HEK293 (cell line): Measurements from ENCODE around the gene UBQLN1.

Experiments
- ZNF16 ChIP-seq: fragments of 450-650 bp; formaldehyde crosslinking; IDR thresholded peaks from 2 replicates; pipeline ENCODE4 v1.5.1; 2016; ENCODE audit warnings: low read depth, missing biosample characterization, missing genetic modification characterization
- ZNF518A ChIP-seq: fragments of 450-650 bp; formaldehyde crosslinking; conservative IDR thresholded peaks from 2 replicates; pipeline ENCODE4 v1.5.1; 2016; ENCODE audit warnings: low read depth, missing biosample characterization, missing genetic modification characterization
- ZNF704 ChIP-seq: fragments of 450-650 bp; formaldehyde crosslinking; IDR thresholded peaks from 2 replicates; pipeline ENCODE4 v1.5.1; 2016; ENCODE audit warnings: missing biosample characterization, missing genetic modification characterization
- TF ChIP-seq, protein P1 (sequence below): fragments of 450-650 bp; formaldehyde crosslinking; IDR thresholded peaks from 2 replicates; pipeline ENCODE4 v1.5.1; 2016; ENCODE audit warnings: missing biosample characterization, missing genetic modification characterization

DNA sequence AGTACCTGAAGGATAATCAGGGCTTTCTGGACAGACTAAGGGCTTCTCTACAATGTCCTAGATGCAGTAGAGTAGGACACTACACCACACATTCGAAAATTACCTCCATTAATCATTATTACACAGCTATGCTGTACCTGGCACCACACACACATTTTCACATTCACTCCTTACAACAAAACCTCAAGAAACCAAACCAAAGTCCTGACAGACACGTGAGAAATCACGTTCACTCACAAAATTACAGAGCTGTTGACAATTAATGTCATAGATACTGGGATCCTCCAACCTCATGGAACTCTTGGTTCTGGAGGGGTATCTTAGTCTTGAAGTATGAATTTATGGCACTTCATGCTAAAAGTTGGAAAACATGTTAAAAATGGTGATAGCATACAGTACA, 16.3 kb downstream of the UBQLN1 start:
- TF ChIP-seq ZNF16, result no peak
- TF ChIP-seq ZNF518A, result no peak
- TF ChIP-seq, protein P1, sequence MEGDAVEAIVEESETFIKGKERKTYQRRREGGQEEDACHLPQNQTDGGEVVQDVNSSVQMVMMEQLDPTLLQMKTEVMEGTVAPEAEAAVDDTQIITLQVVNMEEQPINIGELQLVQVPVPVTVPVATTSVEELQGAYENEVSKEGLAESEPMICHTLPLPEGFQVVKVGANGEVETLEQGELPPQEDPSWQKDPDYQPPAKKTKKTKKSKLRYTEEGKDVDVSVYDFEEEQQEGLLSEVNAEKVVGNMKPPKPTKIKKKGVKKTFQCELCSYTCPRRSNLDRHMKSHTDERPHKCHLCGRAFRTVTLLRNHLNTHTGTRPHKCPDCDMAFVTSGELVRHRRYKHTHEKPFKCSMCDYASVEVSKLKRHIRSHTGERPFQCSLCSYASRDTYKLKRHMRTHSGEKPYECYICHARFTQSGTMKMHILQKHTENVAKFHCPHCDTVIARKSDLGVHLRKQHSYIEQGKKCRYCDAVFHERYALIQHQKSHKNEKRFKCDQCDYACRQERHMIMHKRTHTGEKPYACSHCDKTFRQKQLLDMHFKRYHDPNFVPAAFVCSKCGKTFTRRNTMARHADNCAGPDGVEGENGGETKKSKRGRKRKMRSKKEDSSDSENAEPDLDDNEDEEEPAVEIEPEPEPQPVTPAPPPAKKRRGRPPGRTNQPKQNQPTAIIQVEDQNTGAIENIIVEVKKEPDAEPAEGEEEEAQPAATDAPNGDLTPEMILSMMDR, result no peak
- no peak for TF ChIP-seq ZNF704 (tag by site-specific recombination)
